GM21786 (cell line): ENCODE data around the gene CCNF.
A peak's percentile ranks its signal among the peaks of the same experiment; 100 is the strongest.

Experiments used
- ATAC-seq: cut with Tn5 transposase; IDR thresholded peaks from one replicate; pipeline ENCODE4 v1.9.1; 2021; ENCODE audit not compliant: unreplicated experiment

CCNF gene

GRCh38 chr16:2455081-2455845 lies 26.0 kb downstream of the CCNF start:
- no peak for ATAC-seq

- no peak for ATAC-seq
These were observed 27.4 kb downstream of the CCNF start for GRCh38 chr16:2456551-2457153.

- no peak for ATAC-seq
These were observed 28.0 kb downstream of the CCNF start for GRCh38 chr16:2457267-2457666.

- no peak for ATAC-seq
These were observed 28.7 kb downstream of the CCNF start for GRCh38 chr16:2457946-2458345.

- no peak for ATAC-seq
These were observed 29.8 kb downstream of the CCNF start for GRCh38 chr16:2458887-2459646.

- peak; percentile 90 for ATAC-seq
These were observed 30.6 kb downstream of the CCNF start, which contains the start of gene TEDC2 for GRCh38 chr16:2459647-2460390. TSS of gene TEDC2 (plus strand) at chr16:2460109. CDS start at chr16:2460145, 36 bp downstream.

- ATAC-seq: no peak
These were observed 31.1 kb downstream of the CCNF start for GRCh38 chr16:2460391-2460713.

GRCh38 chr16:2460916-2461315 lies 31.7 kb downstream of the CCNF start:
- no peak for ATAC-seq

GRCh38 chr16:2462031-2462866 lies 33.0 kb downstream of the CCNF start:
- ATAC-seq: no peak

GRCh38 chr16:2464333-2464732 lies 35.1 kb downstream of the CCNF start:
- ATAC-seq: no peak

- no peak for ATAC-seq
These were observed 36.6 kb downstream of the CCNF start for GRCh38 chr16:2465653-2466415.

- ATAC-seq: no peak
These were observed 37.6 kb downstream of the CCNF start for GRCh38 chr16:2466667-2467527.

- ATAC-seq: no peak
These were observed 38.4 kb downstream of the CCNF start for GRCh38 chr16:2467528-2468232.

GRCh38 chr16:2468233-2468724 lies 39.0 kb downstream of the CCNF start:
- no peak for ATAC-seq

- ATAC-seq: peak; percentile 47
These were observed 39.6 kb downstream of the CCNF start for GRCh38 chr16:2468725-2469398.

GRCh38 chr16:2469399-2470233 lies 40.4 kb downstream of the CCNF start:
- ATAC-seq: no peak

GRCh38 chr16:2470234-2470601 lies 41.0 kb downstream of the CCNF start:
- ATAC-seq: no peak
